Hepatocyte (in vitro differentiated cells): ENCODE data around the gene TXNRD2. TPM values are rescaled to one million over a fixed set of nuclear protein-coding genes. Genes with fewer than 3 reads are reported as not detected.

Source experiments
- DNase-seq: peaks from one replicate; pipeline ENCODE4 v3.0.0-alpha.2; 2016; ENCODE audit warnings: low spot score
- H2AFZ ChIP-seq: fragments of 200-600 bp; sonication (generic); 2 replicates; pipeline ENCODE4 v1.6.0; 2016; ENCODE audit warnings: antibody characterized with exemption, mild to moderate bottlenecking
- H3K27ac ChIP-seq: fragments of 200-600 bp; sonication (generic); 2 replicates; pipeline ENCODE4 v1.5.1; 2016; ENCODE audit warnings: mild to moderate bottlenecking
- H3K27me3 ChIP-seq: fragments of 200-600 bp; sonication (generic); 2 replicates; pipeline ENCODE4 v1.6.1; 2016
- H3K36me3 ChIP-seq: fragments of 200-600 bp; sonication (generic); replicated peaks from 2 replicates; pipeline ENCODE4 v1.5.1; 2016; ENCODE audit warnings: low read depth; ENCODE audit not compliant: insufficient read depth
- H3K4me1 ChIP-seq: fragments of 200-600 bp; sonication (generic); 2 replicates; pipeline ENCODE4 v1.5.1; 2016; ENCODE audit warnings: mild to moderate bottlenecking, moderate library complexity; ENCODE audit not compliant: insufficient read depth
- H3K4me2 ChIP-seq: fragments of 200-600 bp; sonication (generic); 2 replicates; pipeline ENCODE4 v1.6.0; 2016
- H3K4me3 ChIP-seq: fragments of 200-600 bp; sonication (generic); 2 replicates; pipeline ENCODE4 v1.5.1; 2016; ENCODE audit warnings: mild to moderate bottlenecking
- H3K79me2 ChIP-seq: fragments of 200-600 bp; sonication (generic); 2 replicates; pipeline ENCODE4 v1.6.0; 2017; ENCODE audit warnings: mild to moderate bottlenecking
- H3K9me2 ChIP-seq: fragments of 200-600 bp; sonication (generic); replicated peaks from 2 replicates; pipeline ENCODE4 v1.6.0; 2017; ENCODE audit warnings: mild to moderate bottlenecking; ENCODE audit not compliant: insufficient read depth
- H3K9me3 ChIP-seq: fragments of 200-600 bp; sonication (generic); 2 replicates; pipeline ENCODE4 v1.5.1; 2016; ENCODE audit warnings: low read depth, mild to moderate bottlenecking
- H4K20me1 ChIP-seq: fragments of 200-600 bp; sonication (generic); 2 replicates; pipeline ENCODE4 v1.6.0; 2016; ENCODE audit warnings: mild to moderate bottlenecking; ENCODE audit not compliant: insufficient read depth, poor library complexity, severe bottlenecking
- EZH2 ChIP-seq: fragments of 200-600 bp; sonication (generic); IDR thresholded peaks from 2 replicates; pipeline ENCODE4 v1.6.1; 2016; ENCODE audit warnings: antibody characterized with exemption, mild to moderate bottlenecking, borderline replicate concordance
- EZH2phosphoT487 ChIP-seq: fragments of 200-600 bp; sonication (generic); IDR thresholded peaks from one replicate; pipeline ENCODE4 v1.6.1; 2018; ENCODE audit warnings: antibody characterized with exemption, mild to moderate bottlenecking, low read depth, moderate library complexity; ENCODE audit not compliant: unreplicated experiment, severe bottlenecking
- whole genome bisulfite sequencing: methylation state at CpG from one replicate; pipeline ENCODE4 v1.1.6; 2016; ENCODE audit warnings: low lambda C conversion rate; ENCODE audit errors: missing lambda C conversion rate; 5-methylcytosine and 5-hydroxymethylcytosine counted together
- polyA plus RNA-seq: library from polyadenylated mRNA; unstranded; fragments of >200 nt; fragmentation: Nextera tagmentation; extraction: Ambion mirVana; gene quantifications from 2 replicates; pipeline ENCODE4 v1.2.1, GENCODE V29; 2016
- total RNA-seq: library from RNA; depleted of rRNA; stranded (reverse); fragments of >200 nt; gene quantifications from 2 replicates; pipeline ENCODE4 v1.2.3, GENCODE V29; 2014
- TF ChIP-seq, protein P1 (sequence below): fragments of 200-600 bp; sonication (generic); IDR thresholded peaks from 2 replicates; pipeline ENCODE4 v1.5.1; 2016; ENCODE audit warnings: antibody characterized with exemption, mild to moderate bottlenecking; ENCODE audit not compliant: poor library complexity

Gene TXNRD2
- total and polyA plus RNA-seq, 2 experiments from 2014 or later = 0.60 to 2.1 TPM

DNA sequence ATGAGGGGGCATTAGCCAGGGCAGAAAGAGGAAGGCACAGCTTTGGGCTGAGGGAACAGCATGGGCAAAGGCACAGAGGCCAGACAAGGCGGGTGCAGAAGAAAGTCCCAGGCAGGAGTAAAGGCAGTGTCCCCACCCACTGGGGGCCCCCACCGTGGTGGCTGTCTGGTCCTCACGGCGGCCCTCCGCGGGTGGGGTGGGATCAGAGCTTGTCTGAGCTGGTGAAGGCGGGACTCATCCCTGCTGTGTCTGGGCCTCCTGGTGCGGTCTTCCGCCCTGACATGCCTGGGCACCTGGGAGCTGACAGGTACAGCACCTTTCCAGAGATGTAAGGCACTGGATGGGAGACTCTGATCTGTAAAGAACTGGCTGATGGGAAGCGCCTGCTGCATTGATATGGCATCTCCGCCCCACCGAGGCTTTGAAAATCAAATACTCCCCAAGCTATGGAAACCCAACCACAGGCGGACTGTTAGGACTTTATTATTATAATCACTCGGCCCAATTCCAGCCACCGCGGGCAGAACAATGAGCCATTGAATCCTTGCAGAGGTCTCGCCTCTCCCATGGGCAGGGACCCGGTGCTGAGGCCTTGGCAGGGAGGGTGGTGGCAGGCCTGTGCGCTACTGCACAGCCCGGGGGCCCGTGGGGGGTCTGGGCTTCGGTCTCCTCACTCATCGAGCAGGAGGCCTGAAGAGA, 72.7 kb downstream of the TXNRD2 start:
- H3K9me2 ChIP-seq = no peaks in the 10 kb centered on the region
- no peaks in the 10 kb centered on the region for H4K20me1 ChIP-seq
- no peak for TF ChIP-seq EZH2phosphoT487
- TF ChIP-seq, protein P1, sequence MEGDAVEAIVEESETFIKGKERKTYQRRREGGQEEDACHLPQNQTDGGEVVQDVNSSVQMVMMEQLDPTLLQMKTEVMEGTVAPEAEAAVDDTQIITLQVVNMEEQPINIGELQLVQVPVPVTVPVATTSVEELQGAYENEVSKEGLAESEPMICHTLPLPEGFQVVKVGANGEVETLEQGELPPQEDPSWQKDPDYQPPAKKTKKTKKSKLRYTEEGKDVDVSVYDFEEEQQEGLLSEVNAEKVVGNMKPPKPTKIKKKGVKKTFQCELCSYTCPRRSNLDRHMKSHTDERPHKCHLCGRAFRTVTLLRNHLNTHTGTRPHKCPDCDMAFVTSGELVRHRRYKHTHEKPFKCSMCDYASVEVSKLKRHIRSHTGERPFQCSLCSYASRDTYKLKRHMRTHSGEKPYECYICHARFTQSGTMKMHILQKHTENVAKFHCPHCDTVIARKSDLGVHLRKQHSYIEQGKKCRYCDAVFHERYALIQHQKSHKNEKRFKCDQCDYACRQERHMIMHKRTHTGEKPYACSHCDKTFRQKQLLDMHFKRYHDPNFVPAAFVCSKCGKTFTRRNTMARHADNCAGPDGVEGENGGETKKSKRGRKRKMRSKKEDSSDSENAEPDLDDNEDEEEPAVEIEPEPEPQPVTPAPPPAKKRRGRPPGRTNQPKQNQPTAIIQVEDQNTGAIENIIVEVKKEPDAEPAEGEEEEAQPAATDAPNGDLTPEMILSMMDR = no peak
- TF ChIP-seq EZH2 = no peak
- no peaks in the 10 kb centered on the region for H3K27me3 ChIP-seq
- H3K4me3 ChIP-seq = no peak overlapping the region
- 87% methylated on average over 23 of the region's 23 CpGs for WGBS
- H2AFZ ChIP-seq = no peak overlapping the region
- H3K4me2 ChIP-seq = no peak overlapping the region
- no peak overlapping the region for H3K27ac ChIP-seq
- no peaks in the 10 kb centered on the region for H3K79me2 ChIP-seq
- no peaks in the 10 kb centered on the region for H3K9me3 ChIP-seq
- H3K36me3 ChIP-seq = no peaks in the 10 kb centered on the region
- no peak for DNase-seq
- H3K4me1 ChIP-seq = no peaks in the 10 kb centered on the region

DNA sequence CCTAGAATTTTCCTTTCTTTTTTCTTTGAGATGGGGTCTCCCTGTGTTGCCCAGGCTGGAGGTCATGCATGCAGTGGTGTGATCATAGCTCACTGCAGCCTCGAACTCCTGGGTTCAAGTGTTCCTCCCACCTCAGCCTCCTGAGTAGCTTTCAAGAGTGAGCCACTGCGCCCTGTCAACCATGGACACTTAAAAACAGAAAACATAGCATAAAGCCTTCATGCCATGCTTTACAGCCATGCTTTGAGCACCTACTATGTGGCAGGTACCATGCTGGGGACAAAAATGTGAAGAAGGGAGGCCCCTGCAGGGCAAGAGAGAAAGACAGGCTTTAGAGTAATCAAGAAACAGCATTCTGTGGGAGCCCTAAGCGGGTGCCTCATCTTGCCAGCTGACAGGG, 73.3 kb downstream of the TXNRD2 start:
- no peak overlapping the region for H3K4me3 ChIP-seq
- H3K9me3 ChIP-seq = no peaks in the 10 kb centered on the region
- no peaks in the 10 kb centered on the region for H3K4me1 ChIP-seq
- no peaks in the 10 kb centered on the region for H3K27me3 ChIP-seq
- no peak overlapping the region for H2AFZ ChIP-seq
- WGBS = 89% methylated on average over 3 of the region's 3 CpGs
- H3K36me3 ChIP-seq = no peaks in the 10 kb centered on the region
- H3K79me2 ChIP-seq = no peaks in the 10 kb centered on the region
- no peaks in the 10 kb centered on the region for H3K9me2 ChIP-seq
- H4K20me1 ChIP-seq = no peaks in the 10 kb centered on the region
- no peak for DNase-seq
- no peak overlapping the region for H3K4me2 ChIP-seq
- no peak overlapping the region for H3K27ac ChIP-seq
- TF ChIP-seq EZH2 = no peak
- TF ChIP-seq EZH2phosphoT487 = no peak
- TF ChIP-seq, protein P1 = no peak

DNA sequence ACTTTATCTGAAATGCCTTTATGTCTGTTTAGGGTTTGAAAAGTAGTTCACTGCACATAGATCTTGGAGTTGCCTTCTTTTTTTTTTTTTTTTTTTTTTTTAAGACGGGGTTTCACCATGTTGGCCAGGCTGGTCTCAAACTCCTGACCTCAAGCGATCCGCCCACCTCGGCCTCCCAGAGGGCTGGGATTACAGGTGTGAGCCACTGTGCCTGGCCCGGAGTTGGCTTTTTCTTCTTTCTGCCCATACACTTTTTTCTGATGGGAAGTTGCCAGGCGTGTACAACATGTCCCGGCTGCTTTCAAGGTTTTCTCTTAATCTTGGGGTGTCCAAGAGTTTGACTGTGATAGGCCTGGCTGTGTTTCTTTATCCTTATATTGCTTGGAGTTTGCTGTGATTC, 74.0 kb downstream of the TXNRD2 start:
- no peaks in the 10 kb centered on the region for H3K27me3 ChIP-seq
- H3K9me2 ChIP-seq = no peaks in the 10 kb centered on the region
- H3K9me3 ChIP-seq = no peaks in the 10 kb centered on the region
- H4K20me1 ChIP-seq = no peaks in the 10 kb centered on the region
- no peak overlapping the region for H3K4me3 ChIP-seq
- no peaks in the 10 kb centered on the region for H3K4me1 ChIP-seq
- no peaks in the 10 kb centered on the region for H3K79me2 ChIP-seq
- no peak for DNase-seq
- H3K36me3 ChIP-seq = no peaks in the 10 kb centered on the region
- H2AFZ ChIP-seq = no peak overlapping the region
- H3K27ac ChIP-seq = no peak overlapping the region
- TF ChIP-seq, protein P1 = no peak
- TF ChIP-seq EZH2 = no peak
- no peak for TF ChIP-seq EZH2phosphoT487
- H3K4me2 ChIP-seq = no peak overlapping the region
- 88% methylated on average over 7 of the region's 7 CpGs for WGBS

GRCh38 chr22:19866665-19867009, 75.0 kb downstream of the TXNRD2 start:
- H3K27me3 ChIP-seq = no peaks in the 10 kb centered on the region
- no peaks in the 10 kb centered on the region for H4K20me1 ChIP-seq
- no peaks in the 10 kb centered on the region for H3K9me2 ChIP-seq
- H3K36me3 ChIP-seq = no peaks in the 10 kb centered on the region
- no peaks in the 10 kb centered on the region for H3K79me2 ChIP-seq
- no peaks in the 10 kb centered on the region for H3K4me1 ChIP-seq
- H3K9me3 ChIP-seq = no peaks in the 10 kb centered on the region
- H2AFZ ChIP-seq = no peak overlapping the region
- WGBS = 95% methylated on average over 3 of the region's 3 CpGs
- TF ChIP-seq, protein P1 = no peak
- no peak for TF ChIP-seq EZH2phosphoT487
- TF ChIP-seq EZH2 = no peak
- no peak overlapping the region for H3K4me2 ChIP-seq
- H3K27ac ChIP-seq = no peak overlapping the region
- H3K4me3 ChIP-seq = no peak overlapping the region
- DNase-seq = no peak
